ENCODE measurements around the gene WFIKKN1. TPM values are rescaled to one million over a fixed set of nuclear protein-coding genes. Genes with fewer than 3 reads are reported as not detected.

WFIKKN1 gene
- total and polyA plus RNA-seq, 2 of the 4 experiments (the other 2 are of a cell fraction), result 0.10 TPM; not detected in 1

GRCh38 chr16:616733-617586 lies 13.8 kb upstream of the WFIKKN1 start (continued):
- no peak for TF ChIP-seq SMC3 (IDR thresholded peaks at IDR 0.05; ENCODE audit: low read depth, low read length)

GRCh38 chr16:617855-618254 lies 12.9 kb upstream of the WFIKKN1 start:
- Histone ChIP-seq H3K9ac (ENCODE audit: low read depth, low read length) (no peak overlapping the region), H3K14ac (replicated peaks; ENCODE audit: low read depth, low read length) (no peak overlapping the region), H3K4me1 (ENCODE audit: control insufficient read depth, insufficient read depth, low read length) (peaks cover 3% of the 10 kb centered on the region; the same call in 1 of the 2 replicates), H4K5ac (ENCODE audit: low read depth, low read length) (no peak overlapping the region), H3K79me1 (ENCODE audit: low read depth in 1 of 2, low read length in 2 of 2) (peaks cover 9 to 37% of the 10 kb centered on the region in 2 experiments; a peak in 3 of 4 replicates), H3K18ac (ENCODE audit: low read depth, low read length) (no peak overlapping the region), H3K4ac (ENCODE audit: low read depth, low read length) (no peak overlapping the region), H3K56ac (ENCODE audit: extremely low read depth, insufficient read depth, low read length) (no peak overlapping the region), H3K23ac (ENCODE audit: low read depth, low read length) (no peak overlapping the region), H4K91ac (ENCODE audit: insufficient read depth, low read depth, low read length) (no peak overlapping the region), H3K4me3 (ENCODE audit: insufficient read depth, low read depth, low read length) (no peak overlapping the region), H2AFZ (replicated peaks; ENCODE audit: low read length, poor library complexity) (no peak overlapping the region), H3K9me1 (ENCODE audit: insufficient read depth, low read length) (peaks cover 3% of the 10 kb centered on the region; the same call in 1 of the 2 replicates), H3K9me3 (ENCODE audit: control insufficient read depth, insufficient read depth, low read length) (no peaks in the 10 kb centered on the region), H3K4me2 (ENCODE audit: low read depth, low read length) (no peak overlapping the region), H2BK5ac (ENCODE audit: low read depth, low read length, poor library complexity, severe bottlenecking) (no peak overlapping the region), H2AK9ac (replicated peaks; ENCODE audit: low read depth, low read length, poor library complexity) (peak overlapping the region; percentile 42), H2BK120ac (ENCODE audit: low read depth, low read length) (no peak overlapping the region), H4K20me1 (ENCODE audit: insufficient read depth, low read length) (peaks cover 20% of the 10 kb centered on the region), H3K27ac (ENCODE audit: insufficient read depth, low read length) (no peak overlapping the region), H2BK20ac (ENCODE audit: low read depth, low read length) (no peak overlapping the region), H2BK15ac (ENCODE audit: low read depth, low read length) (no peak overlapping the region), H2AK5ac (ENCODE audit: low read depth, low read length) (no peak overlapping the region), H3K27me3 (ENCODE audit: control insufficient read depth, insufficient read depth, low read length) (no peaks in the 10 kb centered on the region), H3K36me3 (ENCODE audit: control insufficient read depth, insufficient read depth, low read length) (peaks cover 5% of the 10 kb centered on the region; the same call in 1 of the 2 replicates), H4K8ac (ENCODE audit: low read depth in 2 of 2, low read length in 2 of 2) (no peak overlapping the region)
- no peak for ATAC-seq (ENCODE audit: low read depth)
- dilution Hi-C loops (cut with HindIII; ENCODE audit: low sequenced_read_pairs, unreplicated experiment) (no loop called here), intact Hi-C loops (cut with micrococcal nuclease) (no loop called here), in situ Hi-C loops (cut with MboI; ENCODE audit: low sequenced_read_pairs) (no loop called here)
- no TSS peak for BruUV-seq (replicated peaks)
- no peak for DNase-seq
- 89% methylated on average over 4 of the region's 16 CpGs; no CpG with 5 or more reads in 1 of the 2 experiments for WGBS, 2 experiments (ENCODE audit: extremely low coverage in 2 of 2, insufficient read length in 1 of 2)
- CTCF ChIA-PET, result no interaction called here
- POLR2A ChIA-PET (ENCODE audit: unreplicated experiment), result no interaction called here
- TF ChIP-seq CTCF (conservative IDR thresholded peaks at IDR 0.05; ENCODE audit: low read depth, low read length), result no peak
- TF ChIP-seq CEBPB (IDR thresholded peaks at IDR 0.05; ENCODE audit: low read depth, low read length), result no peak
- TF ChIP-seq MAZ (IDR thresholded peaks at IDR 0.05; ENCODE audit: borderline replicate concordance, low read depth, low read length), result no peak
- no peak for TF ChIP-seq RCOR1 (IDR thresholded peaks at IDR 0.05; ENCODE audit: insufficient replicate concordance, low read length)
- TF ChIP-seq MAFK (IDR thresholded peaks at IDR 0.05; ENCODE audit: low read depth, low read length), result no peak
- no peak for TF ChIP-seq RAD21 (IDR thresholded peaks at IDR 0.05; ENCODE audit: low read length)
- no peak for TF ChIP-seq USF2 (IDR thresholded peaks at IDR 0.05; ENCODE audit: low read depth, low read length)
- no peak for TF ChIP-seq RFX5 (IDR thresholded peaks at IDR 0.05; ENCODE audit: low read depth, low read length)
- no peak for TF ChIP-seq SMC3 (IDR thresholded peaks at IDR 0.05; ENCODE audit: low read depth, low read length)
- no peak for TF ChIP-seq ELK1 (IDR thresholded peaks at IDR 0.05; ENCODE audit: borderline replicate concordance, low read depth, low read length)
- no peak for TF ChIP-seq BHLHE40 (IDR thresholded peaks at IDR 0.05; ENCODE audit: low read depth, low read length)
